PC-9 (cell line): ENCODE data around the gene UBE2R2.

Source experiments
- CTCF ChIP-seq: fragments of 200-600 bp; sonication (generic); conservative IDR thresholded peaks from 2 replicates; pipeline ENCODE4 v1.6.1; 2017; ENCODE audit warnings: mixed run types, antibody characterized with exemption, mild to moderate bottlenecking, moderate library complexity
- EZH2 ChIP-seq: fragments of 200-600 bp; sonication (generic); IDR thresholded peaks from 2 replicates; pipeline ENCODE4 v1.8.0; 2017; ENCODE audit warnings: antibody characterized with exemption, low read depth

- TF ChIP-seq CTCF, result no peak
- no peak for TF ChIP-seq EZH2
Measured at GRCh38 chr9:33906769-33907168, 89.8 kb downstream of the UBE2R2 start.
